Mesothelial cell of epicardium (in vitro differentiated cells): Measurements from ENCODE around the gene IMPG2. TPM values are rescaled to one million over a fixed set of nuclear protein-coding genes. Genes with fewer than 3 reads are reported as not detected.

Source experiments
- DNase-seq, 2 experiments: peaks; one replicate each; pipeline ENCODE4 v3.0.0; 2021; ENCODE audit warnings: low spot score in 2 of 2; ENCODE audit not compliant: unreplicated experiment in 2 of 2
- H3K27ac Mint-ChIP-seq: 2 replicates; pipeline ENCODE4 v1.8.0; 2021; ENCODE audit warnings: mixed read lengths
- H3K27me3 Mint-ChIP-seq: 2 replicates; pipeline ENCODE4 v1.8.0; 2021; ENCODE audit warnings: low read depth, mixed read lengths
- H3K36me3 Mint-ChIP-seq: 2 replicates; pipeline ENCODE4 v1.8.0; 2021; ENCODE audit warnings: mixed read lengths
- H3K4me1 Mint-ChIP-seq: 2 replicates; pipeline ENCODE4 v1.8.0; 2021; ENCODE audit warnings: mixed read lengths
- H3K4me3 Mint-ChIP-seq: 2 replicates; pipeline ENCODE4 v1.8.0; 2021; ENCODE audit warnings: mild to moderate bottlenecking, moderate library complexity, mixed read lengths
- H3K9me3 Mint-ChIP-seq: 2 replicates; pipeline ENCODE4 v1.8.0; 2021; ENCODE audit warnings: mixed read lengths
- total RNA-seq: library from RNA; stranded (reverse); gene quantifications from 3 replicates; pipeline ENCODE4 v1.2.1, GENCODE V29; 2021
- TF ChIP-seq, protein P1 (sequence below): fragments of 200-600 bp; sonication (generic); IDR thresholded peaks from one replicate; pipeline ENCODE4 v1.5.0; 2021; ENCODE audit warnings: antibody characterized with exemption; ENCODE audit not compliant: unreplicated experiment

The IMPG2 gene
- total RNA-seq, 1 donor from 2014 or later, result 0.69 TPM

DNA sequence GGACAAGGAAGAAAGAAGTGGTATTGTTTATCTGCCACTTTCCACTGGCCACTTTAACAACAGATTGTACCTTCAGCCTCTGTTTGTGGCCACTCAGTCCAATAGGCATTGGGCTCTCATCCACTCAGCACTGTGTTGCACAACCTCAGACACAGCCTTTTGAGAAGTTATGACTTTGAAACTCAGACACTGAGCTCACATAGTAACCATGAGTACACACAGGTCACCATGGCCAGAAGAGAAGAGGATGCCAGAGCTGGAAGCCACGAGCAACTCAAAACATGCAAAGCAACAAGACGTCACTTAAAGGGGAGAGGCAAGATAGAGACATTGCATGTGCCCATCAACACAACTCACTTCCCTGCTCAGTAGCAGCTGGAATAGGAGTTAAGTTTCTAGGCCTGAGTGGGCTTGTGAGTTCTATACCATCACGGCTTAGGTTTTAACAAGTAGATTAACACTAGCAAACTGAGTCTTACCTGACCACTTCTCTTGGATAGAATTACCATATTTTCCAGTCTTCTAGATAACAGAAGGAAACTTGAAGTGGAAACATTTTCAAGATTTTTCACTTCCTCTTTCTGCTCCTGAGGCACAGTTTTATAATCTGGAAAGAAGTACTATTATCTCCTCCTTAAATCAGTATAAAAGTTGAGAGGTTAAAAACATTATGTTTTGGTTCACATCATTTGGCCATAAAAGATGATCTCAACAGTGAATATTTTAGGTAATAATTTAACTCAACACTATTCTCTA is 103.5 kb downstream of the IMPG2 start:
- Mint-ChIP-seq H3K9me3 (peaks cover 26% of the 10 kb centered on the region), H3K4me1 (no peaks in the 10 kb centered on the region), H3K4me3 (no peak overlapping the region), H3K36me3 (peaks cover 10% of the 10 kb centered on the region), H3K27me3 (no peaks in the 10 kb centered on the region), H3K27ac (no peak overlapping the region)
- TF ChIP-seq, protein P1, sequence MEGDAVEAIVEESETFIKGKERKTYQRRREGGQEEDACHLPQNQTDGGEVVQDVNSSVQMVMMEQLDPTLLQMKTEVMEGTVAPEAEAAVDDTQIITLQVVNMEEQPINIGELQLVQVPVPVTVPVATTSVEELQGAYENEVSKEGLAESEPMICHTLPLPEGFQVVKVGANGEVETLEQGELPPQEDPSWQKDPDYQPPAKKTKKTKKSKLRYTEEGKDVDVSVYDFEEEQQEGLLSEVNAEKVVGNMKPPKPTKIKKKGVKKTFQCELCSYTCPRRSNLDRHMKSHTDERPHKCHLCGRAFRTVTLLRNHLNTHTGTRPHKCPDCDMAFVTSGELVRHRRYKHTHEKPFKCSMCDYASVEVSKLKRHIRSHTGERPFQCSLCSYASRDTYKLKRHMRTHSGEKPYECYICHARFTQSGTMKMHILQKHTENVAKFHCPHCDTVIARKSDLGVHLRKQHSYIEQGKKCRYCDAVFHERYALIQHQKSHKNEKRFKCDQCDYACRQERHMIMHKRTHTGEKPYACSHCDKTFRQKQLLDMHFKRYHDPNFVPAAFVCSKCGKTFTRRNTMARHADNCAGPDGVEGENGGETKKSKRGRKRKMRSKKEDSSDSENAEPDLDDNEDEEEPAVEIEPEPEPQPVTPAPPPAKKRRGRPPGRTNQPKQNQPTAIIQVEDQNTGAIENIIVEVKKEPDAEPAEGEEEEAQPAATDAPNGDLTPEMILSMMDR, result no peak
- no peak for DNase-seq

DNA sequence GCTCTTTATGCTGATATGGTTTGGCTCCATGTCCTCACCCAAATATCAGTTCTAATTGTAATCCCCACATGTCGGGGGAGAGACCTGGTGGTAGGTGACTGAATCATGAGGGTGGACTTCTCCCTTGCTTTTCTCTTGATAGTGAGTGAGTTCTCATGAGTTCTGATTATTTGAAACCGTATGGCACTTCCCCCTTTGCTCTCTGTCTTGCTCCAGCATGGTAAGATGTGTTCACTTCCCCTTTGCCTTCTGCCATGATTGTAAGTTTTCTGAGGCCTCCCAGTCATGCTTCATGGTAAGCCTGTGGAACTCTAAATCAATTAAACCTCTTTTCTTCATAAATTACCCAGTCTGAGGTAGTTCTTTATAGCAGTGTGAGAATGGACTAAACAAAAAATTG is 107.6 kb downstream of the IMPG2 start:
- Mint-ChIP-seq H3K27ac (no peak overlapping the region), H3K4me1 (no peaks in the 10 kb centered on the region)

DNA sequence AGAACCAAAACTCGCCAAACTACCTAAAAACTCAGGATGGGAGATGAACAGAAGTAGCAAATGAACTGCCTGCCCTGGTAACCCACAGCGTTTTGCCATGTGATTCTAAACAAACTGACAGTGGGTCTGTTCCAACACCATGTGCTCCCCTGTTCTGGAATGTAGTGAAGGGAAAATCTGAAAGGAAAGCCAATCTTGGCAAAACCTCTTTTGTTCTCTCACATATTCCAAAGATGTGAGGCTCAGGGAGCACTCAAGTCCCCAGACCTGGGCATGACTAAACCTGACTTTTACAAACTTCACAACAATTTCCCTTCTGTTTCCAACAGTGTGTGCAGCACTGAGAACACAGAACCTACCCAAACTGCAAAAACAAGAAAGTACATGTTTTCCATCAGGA is 116.1 kb downstream of the IMPG2 start:
- Mint-ChIP-seq H3K4me3 (no peak overlapping the region), H3K36me3 (no peaks in the 10 kb centered on the region), H3K27me3 (peaks cover 28% of the 10 kb centered on the region), H3K9me3 (no peaks in the 10 kb centered on the region), H3K27ac (no peak overlapping the region), H3K4me1 (peaks cover 45% of the 10 kb centered on the region)
- no peak for DNase-seq
- TF ChIP-seq, protein P1, result no peak

More for the DNA sequence above, 107.6 kb downstream of the IMPG2 start:
- TF ChIP-seq, protein P1, result no peak
- DNase-seq, result no peak
- peaks cover 2% of the 10 kb centered on the region for H3K36me3 Mint-ChIP-seq
- H3K27me3 Mint-ChIP-seq, result peaks cover 13% of the 10 kb centered on the region
- peaks cover 11% of the 10 kb centered on the region for H3K9me3 Mint-ChIP-seq
- no peak overlapping the region for H3K4me3 Mint-ChIP-seq

DNA sequence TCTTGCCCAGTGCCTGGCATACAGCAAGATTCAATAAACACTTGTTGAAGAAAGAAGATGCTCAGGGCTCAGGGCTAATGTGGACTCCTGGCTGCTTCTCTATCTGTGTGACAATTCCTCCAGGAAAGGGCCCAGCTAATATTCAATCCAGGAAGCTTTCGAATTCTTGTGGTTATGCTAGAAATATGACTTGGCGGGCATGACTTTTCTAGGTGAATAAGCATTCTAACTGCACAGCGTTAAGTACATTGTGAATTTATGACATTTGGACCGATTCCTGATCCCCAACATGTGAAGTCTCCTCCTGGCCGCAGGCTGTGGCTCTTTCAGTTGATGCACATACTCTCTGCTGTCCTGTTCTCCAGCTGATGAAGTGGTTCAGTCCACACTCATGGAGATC is 117.0 kb downstream of the IMPG2 start:
- TF ChIP-seq, protein P1, result no peak
- Mint-ChIP-seq H3K4me1 (peaks cover 45% of the 10 kb centered on the region), H3K4me3 (no peak overlapping the region), H3K9me3 (no peaks in the 10 kb centered on the region), H3K36me3 (no peaks in the 10 kb centered on the region), H3K27me3 (peaks cover 24% of the 10 kb centered on the region), H3K27ac (no peak overlapping the region)
- no peak for DNase-seq

DNA sequence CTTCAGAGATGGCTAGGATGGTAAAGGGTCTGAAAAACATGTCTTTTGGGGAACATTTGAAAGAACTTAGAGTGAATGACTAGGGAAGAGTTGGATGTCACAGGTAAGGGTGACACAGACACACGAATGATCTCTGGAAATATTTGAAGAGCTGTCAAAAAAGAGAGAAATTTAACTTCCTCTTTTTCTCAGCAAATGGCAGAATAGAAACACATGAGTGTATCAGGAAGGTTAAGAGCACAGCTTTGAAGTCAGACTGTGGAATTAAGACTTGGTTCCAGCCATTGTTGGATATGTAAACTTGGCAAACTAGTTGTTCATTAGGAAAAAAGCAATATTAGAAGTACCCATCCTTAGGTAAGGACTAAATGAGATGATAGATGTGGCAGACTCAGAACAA is 117.7 kb downstream of the IMPG2 start:
- H3K9me3 Mint-ChIP-seq, result no peaks in the 10 kb centered on the region
- peaks cover 45% of the 10 kb centered on the region for H3K4me1 Mint-ChIP-seq
- TF ChIP-seq, protein P1, result no peak
- H3K36me3 Mint-ChIP-seq, result no peaks in the 10 kb centered on the region
- no peak overlapping the region for H3K27ac Mint-ChIP-seq
- no peak overlapping the region for H3K4me3 Mint-ChIP-seq
- DNase-seq, result no peak
- H3K27me3 Mint-ChIP-seq, result peaks cover 16% of the 10 kb centered on the region
